Measurements from ENCODE around the gene C2CD4C. TPM values are rescaled to one million over a fixed set of nuclear protein-coding genes. Genes with fewer than 3 reads are reported as not detected.

The C2CD4C gene, protein sequence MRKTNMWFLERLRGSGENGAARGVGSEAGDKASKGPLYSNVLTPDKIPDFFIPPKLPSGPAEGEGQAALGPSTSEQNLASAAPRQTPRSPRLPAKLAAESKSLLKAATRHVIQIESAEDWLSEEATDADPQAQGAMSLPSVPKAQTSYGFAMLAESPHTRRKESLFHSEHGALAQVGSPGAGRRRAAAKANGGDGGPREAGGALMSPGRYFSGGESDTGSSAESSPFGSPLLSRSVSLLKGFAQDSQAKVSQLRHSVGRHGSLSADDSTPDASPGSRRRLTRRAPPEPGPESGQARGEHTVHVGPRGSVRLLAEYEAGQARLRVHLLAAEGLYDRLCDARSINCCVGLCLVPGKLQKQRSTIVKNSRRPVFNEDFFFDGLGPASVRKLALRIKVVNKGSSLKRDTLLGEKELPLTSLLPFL
- total RNA-seq (1 to 10 TPM in 2 of 7 donors, under 1 TPM in 4, not detected in 1; 0.23 to 2.1 (median 0.85) TPM), polyA plus RNA-seq (under 1 TPM; 0.26 to 0.91 (median 0.67) TPM)
- long read RNA-seq, donor 1, result 0 reads
- long read RNA-seq, donor 2, result 0 reads

DNA sequence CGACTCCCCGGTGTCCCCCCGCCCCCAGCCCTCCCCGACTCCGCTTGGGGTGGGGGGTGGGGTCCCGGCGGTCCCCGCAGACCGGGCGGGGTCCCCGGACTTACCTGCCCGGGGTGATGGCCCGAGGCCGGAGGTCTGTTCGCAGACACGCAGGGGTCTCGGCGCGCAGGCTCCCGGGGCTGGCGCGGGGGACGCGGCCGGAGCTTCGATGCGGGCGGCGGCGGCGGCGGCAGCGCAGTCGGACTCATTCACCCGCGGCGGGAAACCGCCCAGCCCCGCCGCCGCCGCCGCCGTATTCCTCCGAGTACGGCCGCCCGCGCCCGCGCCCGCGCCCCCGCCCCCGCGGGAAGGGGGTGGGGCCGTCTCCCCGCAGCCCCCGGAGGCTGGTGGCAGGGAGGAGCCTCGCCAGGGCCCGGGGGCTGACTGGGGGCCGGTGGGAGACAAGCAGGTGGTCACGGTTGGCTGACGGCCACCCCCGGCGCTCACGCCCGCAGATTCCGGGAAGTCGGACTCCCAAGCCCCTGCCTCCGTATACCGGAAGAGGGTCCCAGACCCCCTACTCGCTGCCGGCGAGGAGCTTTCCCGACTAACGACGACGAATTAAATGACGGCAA, at the start of gene C2CD4C:
C2CD4C (minus strand) TSS at position 246 of the 614 bp plus-strand sequence. CDS start 786 bp downstream, outside the sequence.
- 0 to 1% (median 1%) methylated on average over 19 to 80 of the region's 80 CpGs for WGBS, 5 donors
- Histone ChIP-seq H3K36me3 (no peaks in the 10 kb centered on the region), H3K27me3 (replicated peaks in 1 of 7) (peaks cover 0 to 78% (median 56%) of the 10 kb centered on the region in 7 donors), H3K9me3 (no peaks in the 10 kb centered on the region), H3K27ac (no peak within 1 kb of the TSS), H3K4me3 (peak within 1 kb of the TSS; percentile 23 to 68 (median 36)), H3K4me1 (peaks cover 5 to 30% (median 22%) of the 10 kb centered on the region in 6 donors)
- TF ChIP-seq CTCF (IDR thresholded peaks at IDR 0.05 in 8 of 11, conservative IDR thresholded peaks at IDR 0.05 in 3 of 11) (no peak), POLR2A (IDR thresholded peaks at IDR 0.05) (no peak), POLR2AphosphoS5 (IDR thresholded peaks at IDR 0.05) (no peak)
- peak; percentile 62 for DNase-seq
- intact Hi-C loops (cut with DNase I; ENCODE audit: low total_unique reads), result no loop called here

- H3K27me3 ChIP-seq (replicated peaks in 1 of 7), result peaks cover 0 to 44% (median 26%) of the 10 kb centered on the region in 7 donors
These were observed 49.4 kb upstream of the C2CD4C start for GRCh38 chr19:458091-459042.

GRCh38 chr19:457636-458035, 48.7 kb upstream of the C2CD4C start:
- no peak for DNase-seq
- Histone ChIP-seq H3K36me3 (no peaks in the 10 kb centered on the region), H3K27ac (no peak overlapping the region), H3K9me3 (no peaks in the 10 kb centered on the region), H3K4me3 (no peak overlapping the region), H3K27me3 (replicated peaks in 1 of 7) (peaks cover 0 to 39% (median 26%) of the 10 kb centered on the region in 7 donors), H3K4me1 (peaks cover 3 to 26% (median 21%) of the 10 kb centered on the region in 6 donors)
- 91 to 96% (median 93%) methylated on average over 29 to 30 of the region's 30 CpGs for WGBS, 5 donors
- intact Hi-C loops (cut with DNase I; ENCODE audit: low total_unique reads), result no loop called here
- TF ChIP-seq POLR2AphosphoS5 (IDR thresholded peaks at IDR 0.05), result no peak
- TF ChIP-seq CTCF (IDR thresholded peaks at IDR 0.05 in 8 of 11, conservative IDR thresholded peaks at IDR 0.05 in 3 of 11), result no peak
- no peak for TF ChIP-seq POLR2A (IDR thresholded peaks at IDR 0.05)

More at GRCh38 chr19:458091-459042, 49.4 kb upstream of the C2CD4C start:
- Histone ChIP-seq H3K4me1 (peaks cover 3 to 26% (median 21%) of the 10 kb centered on the region in 6 donors), H3K9me3 (no peaks in the 10 kb centered on the region), H3K36me3 (no peaks in the 10 kb centered on the region), H3K4me3 (no peak overlapping the region), H3K27ac (no peak overlapping the region)
- intact Hi-C loops (cut with DNase I; ENCODE audit: low total_unique reads), result no loop called here
- WGBS, 5 donors, result 92 to 97% (median 94%) methylated on average over 51 to 89 of the region's 89 CpGs
- no peak for TF ChIP-seq POLR2AphosphoS5 (IDR thresholded peaks at IDR 0.05)
- no peak for TF ChIP-seq CTCF (IDR thresholded peaks at IDR 0.05 in 8 of 11, conservative IDR thresholded peaks at IDR 0.05 in 3 of 11)
- TF ChIP-seq POLR2A (IDR thresholded peaks at IDR 0.05), result no peak
- DNase-seq, result no peak
